ENCODE results near the gene ITGB6.

GRCh38 chr2:160125828-160126227 is 74.2 kb downstream of the ITGB6 start:
- TF ChIP-seq POLR2A (IDR thresholded peaks at IDR 0.05; ENCODE audit: low read length), result no peak
- TF ChIP-seq GATA1 (IDR thresholded peaks at IDR 0.05; ENCODE audit: low read depth, low read length), result no peak

Data from erythroblast (primary cell).